ENCODE measurements around the gene RDX. TPM values are rescaled to one million over a fixed set of nuclear protein-coding genes. Genes with fewer than 3 reads are reported as not detected.
A peak's percentile ranks its signal among the peaks of the same experiment; 100 is the strongest.

The RDX gene
- total and polyA plus RNA-seq, 8 donors: 109 to 152 (median 133) TPM

GRCh38 chr11:110261195-110262071, 35.0 kb downstream of the RDX start:
- intact Hi-C loops (cut with DNase I): no loop called here
- H3K9me3 ChIP-seq: no peaks in the 10 kb centered on the region

DNA sequence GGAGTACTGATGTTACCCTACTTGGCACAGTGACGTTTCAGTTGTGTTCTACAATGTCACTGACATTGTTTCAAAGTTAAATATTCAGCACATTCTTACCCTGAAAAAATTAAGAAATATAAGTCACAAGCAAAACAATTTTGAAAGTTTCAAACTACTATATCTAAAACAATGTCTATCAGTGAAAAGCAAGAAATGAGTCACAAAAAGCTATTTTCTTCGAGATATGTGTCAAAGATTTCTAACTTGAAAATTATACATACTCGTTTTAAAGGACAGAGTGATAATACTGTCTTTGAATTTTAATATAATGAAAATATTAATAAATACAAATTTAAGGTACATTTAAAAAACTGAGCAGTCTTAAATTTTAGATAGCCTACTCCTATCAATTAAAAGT, 42.9 kb downstream of the RDX start:
- intact Hi-C loops (cut with DNase I): no loop called here
- no peak for ATAC-seq
- DNase-seq: no peak
- H3K27me3 ChIP-seq: no peaks in the 10 kb centered on the region
- no peak overlapping the region for H3K4me3 ChIP-seq
- H3K36me3 ChIP-seq: peaks cover 0 to 65% of the 10 kb centered on the region in 2 donors
- TF ChIP-seq, protein P1, sequence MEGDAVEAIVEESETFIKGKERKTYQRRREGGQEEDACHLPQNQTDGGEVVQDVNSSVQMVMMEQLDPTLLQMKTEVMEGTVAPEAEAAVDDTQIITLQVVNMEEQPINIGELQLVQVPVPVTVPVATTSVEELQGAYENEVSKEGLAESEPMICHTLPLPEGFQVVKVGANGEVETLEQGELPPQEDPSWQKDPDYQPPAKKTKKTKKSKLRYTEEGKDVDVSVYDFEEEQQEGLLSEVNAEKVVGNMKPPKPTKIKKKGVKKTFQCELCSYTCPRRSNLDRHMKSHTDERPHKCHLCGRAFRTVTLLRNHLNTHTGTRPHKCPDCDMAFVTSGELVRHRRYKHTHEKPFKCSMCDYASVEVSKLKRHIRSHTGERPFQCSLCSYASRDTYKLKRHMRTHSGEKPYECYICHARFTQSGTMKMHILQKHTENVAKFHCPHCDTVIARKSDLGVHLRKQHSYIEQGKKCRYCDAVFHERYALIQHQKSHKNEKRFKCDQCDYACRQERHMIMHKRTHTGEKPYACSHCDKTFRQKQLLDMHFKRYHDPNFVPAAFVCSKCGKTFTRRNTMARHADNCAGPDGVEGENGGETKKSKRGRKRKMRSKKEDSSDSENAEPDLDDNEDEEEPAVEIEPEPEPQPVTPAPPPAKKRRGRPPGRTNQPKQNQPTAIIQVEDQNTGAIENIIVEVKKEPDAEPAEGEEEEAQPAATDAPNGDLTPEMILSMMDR (IDR thresholded peaks at IDR 0.05): no peak
- no peak overlapping the region for H3K27ac ChIP-seq
- H3K9me3 ChIP-seq: no peaks in the 10 kb centered on the region
- H3K4me1 ChIP-seq: no peaks in the 10 kb centered on the region

More at GRCh38 chr11:110261195-110262071, 35.0 kb downstream of the RDX start:
- Histone ChIP-seq H3K4me1 (no peaks in the 10 kb centered on the region), H3K27ac (no peak overlapping the region), H3K4me3 (no peak overlapping the region), H3K36me3 (peaks cover 0 to 70% of the 10 kb centered on the region in 2 donors), H3K27me3 (no peaks in the 10 kb centered on the region)
- DNase-seq (no peak), ATAC-seq (no peak)
- TF ChIP-seq, protein P1 (IDR thresholded peaks at IDR 0.05): no peak

DNA sequence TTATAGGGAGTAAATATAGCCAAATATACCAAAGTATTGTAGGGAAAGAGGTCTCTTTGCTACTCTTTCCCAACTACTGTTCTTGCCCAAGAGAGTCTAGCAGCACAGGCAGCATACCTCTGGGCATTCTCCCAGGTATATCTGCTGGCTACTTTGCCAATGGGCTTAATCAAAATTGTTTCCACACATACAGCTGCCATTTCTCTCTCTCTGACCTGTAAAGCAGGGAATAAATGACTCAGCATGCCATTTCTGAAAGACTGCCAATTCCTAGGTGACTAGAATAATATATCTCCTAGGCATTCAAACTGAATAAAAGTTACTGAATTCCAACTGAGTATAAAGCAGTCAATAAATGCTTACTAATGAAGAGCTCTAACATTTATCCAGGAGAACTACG, 44.6 kb downstream of the RDX start:
- Histone ChIP-seq H3K27ac (no peak overlapping the region), H3K4me3 (no peak overlapping the region), H3K4me1 (no peaks in the 10 kb centered on the region), H3K36me3 (peaks cover 2 to 71% of the 10 kb centered on the region in 2 donors), H3K27me3 (no peaks in the 10 kb centered on the region), H3K9me3 (no peaks in the 10 kb centered on the region)
- TF ChIP-seq, protein P1 (IDR thresholded peaks at IDR 0.05): no peak
- intact Hi-C loops (cut with DNase I): no loop called here
- DNase-seq (no peak), ATAC-seq (peak; percentile 80)

- Histone ChIP-seq H3K9me3 (no peaks in the 10 kb centered on the region), H3K36me3 (peaks cover 3 to 68% of the 10 kb centered on the region in 2 donors), H3K27ac (no peak overlapping the region), H3K4me1 (no peaks in the 10 kb centered on the region), H3K27me3 (no peaks in the 10 kb centered on the region), H3K4me3 (no peak overlapping the region)
- TF ChIP-seq, protein P1 (IDR thresholded peaks at IDR 0.05): no peak
- no peak for DNase-seq
- intact Hi-C loops (cut with DNase I): no loop called here
- no peak for ATAC-seq
Measured at GRCh38 chr11:110250168-110250567, 46.2 kb downstream of the RDX start.

- no peak for ATAC-seq
- Histone ChIP-seq H3K36me3 (peaks cover 3 to 67% of the 10 kb centered on the region in 2 donors), H3K27ac (no peak overlapping the region), H3K4me3 (no peak overlapping the region), H3K9me3 (no peaks in the 10 kb centered on the region), H3K4me1 (no peaks in the 10 kb centered on the region), H3K27me3 (no peaks in the 10 kb centered on the region)
- no peak for DNase-seq
- TF ChIP-seq, protein P1 (IDR thresholded peaks at IDR 0.05): no peak
- intact Hi-C loops (cut with DNase I): no loop called here
Measured at GRCh38 chr11:110249766-110250165, 46.6 kb downstream of the RDX start.

Measured in left lung (tissue), 10 donors.